Breast epithelium (tissue), 4 donors: Measurements from ENCODE around the gene SCARF2. TPM values are rescaled to one million over a fixed set of nuclear protein-coding genes. Genes with fewer than 3 reads are reported as not detected.

Experiments
- DNase-seq, 2 donors: peaks; one replicate each; pipeline ENCODE4 v3.0.0-alpha.2; 2019; ENCODE audit warnings: low spot score in 2 of 2
- H3K27ac ChIP-seq, 2 donors: fragments of 200-600 bp; sonication (generic) in 1 of 2; one replicate each; pipeline ENCODE4 v1.5.1; 2016 to 2019; ENCODE audit warnings: mild to moderate bottlenecking in 1 of 2
- H3K27me3 ChIP-seq, 2 donors: fragments of 200-600 bp; sonication (generic) in 1 of 2; one replicate each; pipeline versions ENCODE4 v1.5.1 to v1.6.0; 2017 to 2019; ENCODE audit warnings: control low read depth in 1 of 2, mild to moderate bottlenecking in 1 of 2
- H3K36me3 ChIP-seq: fragments of 200-600 bp; one replicate; pipeline ENCODE4 v1.5.1; 2019
- H3K4me1 ChIP-seq, 2 donors: fragments of 200-600 bp; sonication (generic); one replicate each; pipeline ENCODE4 v1.5.1; 2016 to 2019; ENCODE audit warnings: control low read depth in 1 of 2
- H3K4me3 ChIP-seq, 3 donors: fragments of 200-600 bp; sonication (generic); 1 replicate in 2 of 3; 2 replicates in 1 of 3; pipeline ENCODE4 v1.5.1; 2016 to 2019; ENCODE audit warnings: mild to moderate bottlenecking in 3 of 3, moderate library complexity in 2 of 3
- H3K9me3 ChIP-seq, 2 donors: fragments of 200-600 bp; sonication (generic) in 1 of 2; one replicate each; pipeline ENCODE4 v1.5.1; 2016 to 2019; ENCODE audit warnings: control low read depth in 1 of 2
- CTCF ChIP-seq, 3 donors: fragments of 450-650 bp; IDR thresholded peaks; one replicate each; pipeline ENCODE4 v1.5.1; 2016 to 2017; ENCODE audit warnings: antibody characterized with exemption in 3 of 3, mild to moderate bottlenecking in 3 of 3, moderate library complexity in 3 of 3
- POLR2A ChIP-seq: fragments of 450-650 bp; IDR thresholded peaks from one replicate; pipeline ENCODE4 v1.6.1; 2016; ENCODE audit warnings: antibody characterized with exemption, mild to moderate bottlenecking, moderate library complexity
- POLR2AphosphoS5 ChIP-seq, 3 donors: sonication (generic); formaldehyde crosslinking; IDR thresholded peaks; one replicate each; pipeline ENCODE4 v1.6.1; 2017; ENCODE audit warnings: antibody characterized with exemption in 3 of 3
- intact Hi-C: fragments of 100-400 bp; cut with DNase I; formaldehyde crosslinking; loops from one replicate; pipeline ENCODE4 v1.15.1; 2023; ENCODE audit warnings: low total_unique reads
- total RNA-seq, 3 donors: library from RNA; depleted of rRNA; stranded (reverse); fragments of >200 nt; gene quantifications; one replicate each; pipeline ENCODE4 v1.1.0, GENCODE V29; 2016

The SCARF2 gene
- total RNA-seq, 3 donors from 2014 or later: 5.3 to 14.7 (median 12.3) TPM

DNA sequence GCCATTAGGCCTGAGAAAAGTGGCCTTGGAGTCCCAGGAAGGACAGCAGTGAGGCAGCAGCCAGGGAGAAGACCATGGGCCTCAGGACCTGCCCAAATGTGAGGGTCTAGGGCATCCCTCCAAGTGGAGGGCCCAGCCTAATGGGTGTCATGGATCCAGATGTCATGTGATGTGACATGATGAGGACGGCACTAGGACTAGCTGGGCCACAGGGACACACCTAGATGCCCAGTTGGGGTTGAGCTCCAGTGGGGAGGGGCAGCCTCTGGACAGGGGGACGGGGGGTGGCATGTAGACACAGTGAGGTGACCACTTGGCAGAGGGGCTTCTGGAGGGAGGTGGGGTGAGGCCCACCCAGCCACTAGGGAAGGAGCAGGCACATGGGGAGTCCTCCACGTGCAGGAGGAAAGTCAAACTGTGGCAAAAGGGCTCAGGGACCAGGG, 5.4 kb downstream of the SCARF2 start:
- Histone ChIP-seq H3K9me3 (no peaks in the 10 kb centered on the region), H3K36me3 (no peaks in the 10 kb centered on the region), H3K27me3 (peaks cover 0 to 20% of the 10 kb centered on the region in 2 donors), H3K4me1 (peaks cover 8 to 9% of the 10 kb centered on the region in 2 donors), H3K27ac (no peak overlapping the region), H3K4me3 (peak overlapping the region in 1 of 3 donors; percentile 59)
- intact Hi-C loops: no loop called here
- no peak for DNase-seq
- TF ChIP-seq POLR2A (no peak), CTCF (IDR thresholded peaks at IDR 0.05) (no peak), POLR2AphosphoS5 (IDR thresholded peaks at IDR 0.05) (no peak)

DNA sequence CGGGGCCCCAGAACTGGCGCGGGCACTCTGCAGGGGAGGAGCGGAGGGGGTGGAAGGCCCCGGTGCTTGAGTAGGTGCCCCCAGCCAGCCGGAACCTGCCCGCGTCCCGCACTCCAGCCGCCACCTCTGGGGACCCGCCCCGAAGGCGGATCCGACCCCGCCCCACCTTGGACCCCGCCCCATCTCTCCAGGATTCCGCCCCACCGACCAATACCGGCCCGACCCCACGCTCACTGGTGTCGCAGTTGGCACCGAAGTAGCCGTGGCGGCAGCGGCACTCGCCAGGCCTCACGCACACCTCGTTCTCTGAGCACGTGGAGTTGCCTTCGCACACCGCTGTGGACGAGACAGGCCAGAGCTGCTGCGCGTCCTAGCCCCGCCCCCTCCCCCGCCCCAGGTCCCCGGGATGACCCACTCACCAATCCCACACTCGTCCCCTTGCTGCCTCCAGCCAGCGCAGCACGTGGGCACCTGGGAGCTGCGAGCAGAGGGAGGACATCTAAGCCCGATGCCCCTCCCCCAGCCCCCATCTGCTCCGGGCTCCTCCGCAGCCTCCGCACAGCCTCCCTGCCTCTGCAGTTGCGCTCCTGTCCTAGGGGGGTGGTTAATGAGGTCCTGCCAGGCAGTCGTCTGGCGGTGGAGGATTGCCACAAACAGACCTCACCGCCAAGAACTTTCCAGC, 6.0 kb downstream of the SCARF2 start:
- Histone ChIP-seq H3K27ac (no peak overlapping the region), H3K9me3 (no peaks in the 10 kb centered on the region), H3K27me3 (peaks cover 0 to 20% of the 10 kb centered on the region in 2 donors), H3K36me3 (no peaks in the 10 kb centered on the region), H3K4me3 (peak overlapping the region in 2 of 3 donors; percentile 40 to 59), H3K4me1 (peaks cover 8 to 9% of the 10 kb centered on the region in 2 donors)
- no peak for DNase-seq
- intact Hi-C loops: no loop called here
- TF ChIP-seq CTCF (IDR thresholded peaks at IDR 0.05) (no peak), POLR2AphosphoS5 (IDR thresholded peaks at IDR 0.05) (no peak), POLR2A (no peak)

- H3K4me1 ChIP-seq: peaks cover 8 to 9% of the 10 kb centered on the region in 2 donors
- H3K9me3 ChIP-seq: no peaks in the 10 kb centered on the region
- no peak overlapping the region for H3K27ac ChIP-seq
- no peak for DNase-seq
- peaks cover 0 to 19% of the 10 kb centered on the region in 2 donors for H3K27me3 ChIP-seq
- TF ChIP-seq POLR2A (no peak), CTCF (IDR thresholded peaks at IDR 0.05) (peak in 2 of 3 donors; percentile 27 to 35)
- intact Hi-C loops: no loop called here
- peak overlapping the region; percentile 13 to 59 (median 40) for H3K4me3 ChIP-seq
- no peaks in the 10 kb centered on the region for H3K36me3 ChIP-seq
These were observed 6.7 kb downstream of the SCARF2 start for GRCh38 chr22:20430720-20431510.

DNA sequence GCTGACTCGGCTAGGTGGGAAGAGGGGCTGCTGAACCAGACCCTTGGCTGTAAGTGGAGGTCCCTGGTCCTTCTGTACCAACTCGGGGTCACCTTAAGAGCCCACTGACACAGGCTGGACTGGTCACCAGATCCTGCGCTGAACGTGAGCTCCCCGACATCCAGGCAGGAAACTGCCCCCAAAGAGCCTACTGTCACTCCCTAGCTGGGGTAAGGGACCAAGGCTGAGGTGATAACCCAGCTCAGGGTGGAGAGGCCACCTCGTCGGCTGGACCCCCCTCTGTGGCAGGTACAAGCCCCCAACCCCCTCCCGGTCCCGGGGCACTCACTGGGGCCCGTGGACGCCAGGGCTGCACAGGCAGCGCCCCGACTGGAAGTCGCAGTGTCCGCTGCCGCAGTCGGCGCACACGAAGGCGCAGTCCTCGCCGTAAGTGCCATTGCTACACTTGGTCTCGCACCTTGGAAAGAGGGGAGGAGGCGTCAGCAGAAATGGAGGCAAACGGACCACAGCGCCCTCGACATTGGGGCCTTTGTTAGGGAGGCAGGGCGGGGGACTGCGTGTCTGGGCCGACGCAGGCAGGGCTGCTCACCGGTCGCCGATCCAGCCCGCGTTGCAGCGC, 7.4 kb downstream of the SCARF2 start:
- H3K36me3 ChIP-seq: no peaks in the 10 kb centered on the region
- H3K4me1 ChIP-seq: peaks cover 8 to 9% of the 10 kb centered on the region in 2 donors
- H3K4me3 ChIP-seq: peak overlapping the region in 2 of 3 donors; percentile 40 to 59
- TF ChIP-seq CTCF (IDR thresholded peaks at IDR 0.05) (no peak), POLR2AphosphoS5 (IDR thresholded peaks at IDR 0.05) (no peak), POLR2A (no peak)
- peaks cover 0 to 12% of the 10 kb centered on the region in 2 donors for H3K27me3 ChIP-seq
- intact Hi-C loops: no loop called here
- no peak overlapping the region for H3K27ac ChIP-seq
- no peaks in the 10 kb centered on the region for H3K9me3 ChIP-seq
- DNase-seq: no peak
